ENCODE measurements around the gene ATP10B.

The ATP10B gene

DNA sequence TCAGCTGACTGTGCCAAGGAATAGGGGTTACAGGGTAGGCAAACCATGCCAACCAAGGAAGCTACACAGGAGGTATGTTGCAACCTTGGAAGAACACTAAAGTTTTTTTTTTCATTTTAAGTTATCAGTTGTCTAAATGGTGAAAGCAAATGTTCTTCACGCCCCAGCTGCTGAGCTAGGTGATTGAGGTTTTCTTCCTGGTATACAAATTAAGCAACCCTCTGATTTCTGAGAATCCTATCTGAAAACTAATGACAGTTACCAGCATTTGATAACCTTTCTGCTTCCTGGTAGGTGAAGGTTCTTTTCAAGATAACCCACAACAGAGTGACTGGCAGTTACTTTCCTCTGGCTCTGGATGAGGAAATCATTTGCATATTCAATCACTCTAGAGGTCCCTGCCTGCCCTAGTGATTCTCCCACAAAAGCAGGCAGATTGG lies 194.9 kb downstream of the ATP10B start:
- TF ChIP-seq, protein P1, sequence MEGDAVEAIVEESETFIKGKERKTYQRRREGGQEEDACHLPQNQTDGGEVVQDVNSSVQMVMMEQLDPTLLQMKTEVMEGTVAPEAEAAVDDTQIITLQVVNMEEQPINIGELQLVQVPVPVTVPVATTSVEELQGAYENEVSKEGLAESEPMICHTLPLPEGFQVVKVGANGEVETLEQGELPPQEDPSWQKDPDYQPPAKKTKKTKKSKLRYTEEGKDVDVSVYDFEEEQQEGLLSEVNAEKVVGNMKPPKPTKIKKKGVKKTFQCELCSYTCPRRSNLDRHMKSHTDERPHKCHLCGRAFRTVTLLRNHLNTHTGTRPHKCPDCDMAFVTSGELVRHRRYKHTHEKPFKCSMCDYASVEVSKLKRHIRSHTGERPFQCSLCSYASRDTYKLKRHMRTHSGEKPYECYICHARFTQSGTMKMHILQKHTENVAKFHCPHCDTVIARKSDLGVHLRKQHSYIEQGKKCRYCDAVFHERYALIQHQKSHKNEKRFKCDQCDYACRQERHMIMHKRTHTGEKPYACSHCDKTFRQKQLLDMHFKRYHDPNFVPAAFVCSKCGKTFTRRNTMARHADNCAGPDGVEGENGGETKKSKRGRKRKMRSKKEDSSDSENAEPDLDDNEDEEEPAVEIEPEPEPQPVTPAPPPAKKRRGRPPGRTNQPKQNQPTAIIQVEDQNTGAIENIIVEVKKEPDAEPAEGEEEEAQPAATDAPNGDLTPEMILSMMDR (conservative IDR thresholded peaks at IDR 0.05; ENCODE audit: low read depth), result no peak
- CTCF ChIA-PET, result no interaction called here
- DNase-seq (ENCODE audit: low spot score), result no peak
- POLR2A ChIA-PET (ENCODE audit: low non-redundant PET), result no interaction called here
- H3K27ac ChIP-seq, result no peak overlapping the region

DNA sequence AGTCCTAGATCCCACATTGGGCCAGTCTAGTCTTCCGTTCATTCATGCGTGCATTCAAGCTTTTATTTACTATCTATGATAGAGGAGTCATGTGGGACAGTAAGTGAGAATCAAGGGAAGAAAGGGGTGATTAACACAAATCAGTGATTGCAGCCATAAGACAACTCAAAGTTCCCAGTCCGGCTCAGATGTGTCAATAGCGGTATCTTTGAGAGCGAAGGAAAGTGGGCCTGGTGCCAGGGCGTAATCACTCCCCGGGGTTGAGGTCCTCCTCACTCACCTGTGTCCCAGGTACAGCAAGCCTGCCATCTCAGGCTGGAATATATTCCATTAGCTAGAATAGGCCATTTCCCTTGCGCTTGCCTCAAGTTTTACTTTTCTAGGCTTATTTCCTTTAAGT lies 196.3 kb downstream of the ATP10B start:
- POLR2A ChIA-PET (ENCODE audit: low non-redundant PET), result no interaction called here
- CTCF ChIA-PET, result no interaction called here
- TF ChIP-seq, protein P1 (conservative IDR thresholded peaks at IDR 0.05; ENCODE audit: low read depth), result no peak
- no peak for DNase-seq (ENCODE audit: low spot score)
- H3K27ac ChIP-seq, result no peak overlapping the region

DNA sequence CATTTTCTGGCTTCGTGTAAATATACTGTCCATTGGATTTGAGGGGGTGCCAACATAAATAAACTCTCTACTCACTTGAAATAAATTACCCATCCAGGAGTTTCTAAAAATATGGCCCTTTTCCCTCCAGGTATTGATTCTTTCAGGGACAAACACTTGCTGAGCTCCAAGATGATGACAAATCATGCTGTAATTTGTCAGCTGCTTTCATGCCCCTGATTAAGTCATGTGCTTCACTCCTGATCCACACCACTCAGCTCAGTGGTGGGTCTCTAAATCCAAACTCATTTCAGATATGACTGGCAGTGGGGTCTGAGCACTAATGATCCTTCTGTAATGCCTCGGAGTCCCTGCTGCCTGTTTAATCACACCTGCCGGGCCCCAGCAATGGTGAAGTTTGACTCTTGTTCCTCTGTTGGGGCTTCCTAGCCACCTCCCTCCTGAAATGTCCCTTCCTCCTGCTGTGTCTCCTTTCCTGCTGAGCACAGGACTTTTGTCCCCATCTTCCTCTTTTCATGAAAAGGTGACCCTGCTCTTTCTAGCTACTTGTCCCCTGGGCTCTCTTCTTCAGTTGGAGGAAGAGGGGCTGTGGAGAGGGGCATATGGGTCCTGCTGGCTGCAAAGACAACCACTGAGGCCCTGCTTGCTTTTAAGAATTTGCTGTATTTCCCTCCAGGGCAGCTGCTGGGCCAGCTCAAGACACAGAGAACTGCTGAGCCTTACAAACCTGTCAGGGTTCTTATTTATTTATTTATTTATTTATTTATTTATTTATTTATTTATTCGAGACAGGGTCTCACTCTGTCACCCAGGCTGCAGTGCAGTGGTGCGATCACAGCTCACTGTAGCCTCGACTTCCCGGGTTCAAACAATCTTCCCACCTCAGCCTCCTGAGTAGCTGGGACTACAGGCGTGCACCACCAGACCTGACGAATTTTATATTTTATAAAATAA lies 200.0 kb downstream of the ATP10B start:
- DNase-seq (ENCODE audit: low spot score), result no peak
- TF ChIP-seq, protein P1 (conservative IDR thresholded peaks at IDR 0.05; ENCODE audit: low read depth), result no peak
- ChIA-PET POLR2A (ENCODE audit: low non-redundant PET) (no interaction called here), CTCF (interaction anchor here (0.6 kb wide), 1 partner anchor 326 kb away, joined by 4 read pairs; no protein-coding TSS in a partner anchor)
- H3K27ac ChIP-seq, result no peak overlapping the region

DNA sequence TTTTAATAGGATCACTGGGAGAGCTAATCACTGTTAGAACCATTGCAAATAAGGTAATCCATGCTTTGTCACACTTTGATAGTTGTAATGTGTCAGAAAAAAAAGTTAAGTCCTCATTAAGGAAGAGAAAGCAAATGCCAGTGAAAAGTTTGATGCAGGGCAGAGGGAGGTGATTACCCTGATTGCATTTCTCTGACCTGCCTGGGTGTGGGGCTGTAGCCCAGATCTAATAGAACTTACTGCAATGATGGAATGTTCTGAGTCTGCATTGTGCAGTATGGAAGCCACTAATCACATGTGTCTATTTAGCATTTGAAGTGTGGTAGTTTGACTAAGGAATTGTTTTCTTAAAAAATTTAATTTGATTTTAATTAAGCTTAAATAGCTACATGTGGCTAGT lies 202.7 kb downstream of the ATP10B start:
- CTCF ChIA-PET, result interaction anchor here (0.7 to 0.8 kb wide), 2 partner anchors 17 to 1313 kb away, joined by 3 read pairs; no protein-coding TSS in a partner anchor
- no peak overlapping the region for H3K27ac ChIP-seq
- peak; percentile 26 for DNase-seq (ENCODE audit: low spot score)
- TF ChIP-seq, protein P1 (conservative IDR thresholded peaks at IDR 0.05; ENCODE audit: low read depth), result 0 out of 2 replicates have a peak, but pooled peaks have one; percentile 25
- POLR2A ChIA-PET (ENCODE audit: low non-redundant PET), result no interaction called here

DNA sequence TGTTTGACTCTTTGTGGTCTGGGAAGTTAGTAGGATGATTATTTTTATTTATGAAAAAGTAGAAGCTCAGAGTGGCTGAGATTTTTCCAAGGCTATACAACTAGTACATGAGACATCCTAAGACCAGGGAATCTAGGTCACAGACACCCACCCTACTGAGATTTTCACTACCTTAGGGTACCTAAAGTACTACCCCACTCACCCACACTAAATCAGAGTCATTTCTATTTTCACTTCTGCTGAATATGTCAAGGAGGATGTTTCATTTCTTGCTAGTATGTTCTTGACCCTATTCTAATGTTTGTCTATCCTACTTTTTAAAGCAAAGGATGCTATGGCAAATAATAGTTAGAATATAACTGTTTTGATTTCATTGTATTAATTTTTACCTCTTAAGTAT lies 206.0 kb downstream of the ATP10B start:
- TF ChIP-seq, protein P1 (conservative IDR thresholded peaks at IDR 0.05; ENCODE audit: low read depth), result no peak
- no peak overlapping the region for H3K27ac ChIP-seq
- ChIA-PET POLR2A (ENCODE audit: low non-redundant PET) (no interaction called here), CTCF (interaction anchor here (0.6 kb wide), 1 partner anchor 70 kb away, joined by 5 read pairs; no protein-coding TSS in a partner anchor)
- DNase-seq (ENCODE audit: low spot score), result no peak

DNA sequence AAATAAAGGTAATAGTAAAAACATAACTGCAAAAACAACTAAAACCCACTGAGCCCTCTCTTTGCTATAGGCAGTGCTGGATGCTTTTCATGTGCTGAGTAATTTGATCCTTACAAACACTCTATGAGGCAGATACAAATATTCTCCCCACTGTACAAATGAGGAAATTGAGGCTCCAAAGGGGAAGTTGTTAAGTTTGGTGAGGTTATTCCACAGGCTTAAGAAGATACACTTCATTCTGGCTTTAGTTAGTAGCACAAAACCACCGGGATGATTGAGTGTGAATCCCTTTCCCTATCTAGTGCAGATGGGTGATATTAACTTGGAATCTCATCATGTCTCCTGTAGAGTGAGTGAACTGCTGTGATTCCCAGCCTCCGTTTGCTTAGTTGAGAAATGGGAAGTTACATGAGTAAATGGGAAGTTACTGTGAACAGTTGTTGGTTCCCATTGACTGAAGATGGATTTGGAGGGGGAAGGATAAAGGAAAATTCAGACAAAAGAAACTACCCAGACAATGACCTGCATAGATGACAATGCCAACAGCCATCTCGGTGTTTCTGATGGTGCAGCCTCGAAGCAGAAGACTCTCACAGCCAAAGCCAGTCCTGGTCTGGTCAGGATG lies 208.3 kb downstream of the ATP10B start:
- TF ChIP-seq, protein P1 (conservative IDR thresholded peaks at IDR 0.05; ENCODE audit: low read depth), result no peak
- no peak overlapping the region for H3K27ac ChIP-seq
- no peak for DNase-seq (ENCODE audit: low spot score)
- ChIA-PET POLR2A (ENCODE audit: low non-redundant PET) (no interaction called here), CTCF (no interaction called here)

Data from RWPE1 (cell line).